Osteoblast (primary cell): ENCODE results near the gene ZFP90. TPM values are rescaled to one million over a fixed set of nuclear protein-coding genes. Genes with fewer than 3 reads are reported as not detected.
A peak's percentile ranks its signal among the peaks of the same experiment; 100 is the strongest.

Source experiments
- DNase-seq: peaks from one replicate; pipeline ENCODE4 v3.0.0; 2011; ENCODE audit warnings: low spot score, mixed read lengths; ENCODE audit not compliant: insufficient read length; ENCODE audit errors: missing footprints
- H2AFZ ChIP-seq: 2 replicates; pipeline ENCODE4 v1.6.0; 2011; ENCODE audit warnings: mild to moderate bottlenecking, low read length
- H3K27ac ChIP-seq: 2 replicates; pipeline ENCODE4 v1.5.1; 2011; ENCODE audit warnings: mild to moderate bottlenecking, low read depth, low read length, moderate library complexity
- H3K27me3 ChIP-seq: 2 replicates; pipeline ENCODE4 v1.6.0; 2012; ENCODE audit warnings: mild to moderate bottlenecking, control low read depth, inconsistent platforms, low read length, moderate library complexity; ENCODE audit not compliant: insufficient read depth
- H3K36me3 ChIP-seq: 2 replicates; pipeline ENCODE4 v1.5.1; 2011; ENCODE audit warnings: mild to moderate bottlenecking, low read length, control low read depth, moderate library complexity; ENCODE audit not compliant: insufficient read depth
- H3K4me1 ChIP-seq: 2 replicates; pipeline ENCODE4 v1.5.1; 2011; ENCODE audit warnings: mild to moderate bottlenecking, low read length, control low read depth, moderate library complexity; ENCODE audit not compliant: insufficient read depth
- H3K4me2 ChIP-seq: 2 replicates; pipeline ENCODE4 v1.6.0; 2011; ENCODE audit warnings: mild to moderate bottlenecking, low read length; ENCODE audit not compliant: insufficient read depth
- H3K4me3 ChIP-seq: fragments of 200-600 bp; sonication (generic); 3 replicates; pipeline ENCODE4 v1.5.1; 2012; ENCODE audit warnings: mild to moderate bottlenecking, low read length, inconsistent platforms; ENCODE audit not compliant: insufficient read depth
- H3K79me2 ChIP-seq: 2 replicates; pipeline ENCODE4 v1.6.0; 2012; ENCODE audit warnings: mild to moderate bottlenecking, low read length, control low read depth, inconsistent platforms; ENCODE audit not compliant: insufficient read depth
- H3K9me3 ChIP-seq: 2 replicates; pipeline ENCODE4 v1.5.1; 2011; ENCODE audit warnings: low read depth, low read length, control low read depth
- H4K20me1 ChIP-seq: 2 replicates; pipeline ENCODE4 v1.6.0; 2012; ENCODE audit warnings: mild to moderate bottlenecking, low read length, control low read depth; ENCODE audit not compliant: insufficient read depth
- total RNA-seq: library from RNA; depleted of rRNA; stranded (reverse); fragments of >200 nt; gene quantifications from 2 replicates; pipeline ENCODE4 v1.2.3, GENCODE V29; 2012
- TF ChIP-seq, protein P1 (sequence below): IDR thresholded peaks from 2 replicates; pipeline ENCODE4 v1.5.1; 2011; ENCODE audit warnings: mild to moderate bottlenecking, low read depth, low read length, moderate library complexity; ENCODE audit errors: extremely low read depth

The ZFP90 gene
- total RNA-seq, 1 donor, result 41.3 TPM

DNA sequence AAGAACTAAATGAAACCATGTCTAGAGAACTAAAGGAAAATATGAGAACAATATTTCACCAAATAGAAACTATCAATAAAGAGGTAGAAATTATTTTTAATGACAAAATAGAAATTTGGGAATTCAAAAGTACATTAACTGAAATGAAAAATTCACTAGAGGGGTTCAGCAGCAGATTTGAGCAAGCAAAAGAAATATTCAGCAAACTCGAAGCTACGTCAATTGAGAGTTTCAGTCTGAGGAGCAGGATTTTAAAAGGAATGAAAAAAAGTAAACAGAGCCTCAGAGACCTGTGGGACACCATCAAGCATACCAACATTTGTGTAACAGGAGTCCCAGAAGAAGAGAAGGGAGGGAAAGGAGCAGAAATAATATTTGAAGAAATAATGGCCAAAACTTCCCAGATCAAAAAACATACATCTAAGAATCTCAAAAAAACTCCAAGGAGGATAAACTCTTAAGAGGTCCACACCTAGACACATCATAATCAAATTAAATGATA, 38.3 kb downstream of the ZFP90 start:
- no peak overlapping the region for H3K27ac ChIP-seq
- peaks cover 13% of the 10 kb centered on the region for H3K9me3 ChIP-seq

GRCh38 chr16:68590201-68590994, 51.3 kb downstream of the ZFP90 start:
- Histone ChIP-seq H2AFZ (peak overlapping the region; percentile 84), H3K4me1 (no peaks in the 10 kb centered on the region), H3K9me3 (no peaks in the 10 kb centered on the region), H4K20me1 (no peaks in the 10 kb centered on the region), H3K27ac (no peak overlapping the region), H3K79me2 (no peaks in the 10 kb centered on the region), H3K27me3 (no peaks in the 10 kb centered on the region), H3K36me3 (no peaks in the 10 kb centered on the region), H3K4me3 (peak overlapping the region; percentile 56), H3K4me2 (peak overlapping the region; percentile 85)
- DNase-seq, result peak; percentile 94
- TF ChIP-seq, protein P1, sequence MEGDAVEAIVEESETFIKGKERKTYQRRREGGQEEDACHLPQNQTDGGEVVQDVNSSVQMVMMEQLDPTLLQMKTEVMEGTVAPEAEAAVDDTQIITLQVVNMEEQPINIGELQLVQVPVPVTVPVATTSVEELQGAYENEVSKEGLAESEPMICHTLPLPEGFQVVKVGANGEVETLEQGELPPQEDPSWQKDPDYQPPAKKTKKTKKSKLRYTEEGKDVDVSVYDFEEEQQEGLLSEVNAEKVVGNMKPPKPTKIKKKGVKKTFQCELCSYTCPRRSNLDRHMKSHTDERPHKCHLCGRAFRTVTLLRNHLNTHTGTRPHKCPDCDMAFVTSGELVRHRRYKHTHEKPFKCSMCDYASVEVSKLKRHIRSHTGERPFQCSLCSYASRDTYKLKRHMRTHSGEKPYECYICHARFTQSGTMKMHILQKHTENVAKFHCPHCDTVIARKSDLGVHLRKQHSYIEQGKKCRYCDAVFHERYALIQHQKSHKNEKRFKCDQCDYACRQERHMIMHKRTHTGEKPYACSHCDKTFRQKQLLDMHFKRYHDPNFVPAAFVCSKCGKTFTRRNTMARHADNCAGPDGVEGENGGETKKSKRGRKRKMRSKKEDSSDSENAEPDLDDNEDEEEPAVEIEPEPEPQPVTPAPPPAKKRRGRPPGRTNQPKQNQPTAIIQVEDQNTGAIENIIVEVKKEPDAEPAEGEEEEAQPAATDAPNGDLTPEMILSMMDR, result peak; percentile 73

More for the DNA sequence above, 38.3 kb downstream of the ZFP90 start:
- no peaks in the 10 kb centered on the region for H3K36me3 ChIP-seq
- no peak overlapping the region for H3K4me3 ChIP-seq
- no peak for DNase-seq
- H4K20me1 ChIP-seq, result no peaks in the 10 kb centered on the region
- no peak overlapping the region for H3K4me2 ChIP-seq
- no peaks in the 10 kb centered on the region for H3K4me1 ChIP-seq
- H3K27me3 ChIP-seq, result no peaks in the 10 kb centered on the region
- H3K79me2 ChIP-seq, result no peaks in the 10 kb centered on the region
- TF ChIP-seq, protein P1, result no peak
- no peak overlapping the region for H2AFZ ChIP-seq

GRCh38 chr16:68592466-68593337, 53.6 kb downstream of the ZFP90 start:
- no peaks in the 10 kb centered on the region for H4K20me1 ChIP-seq
- H3K27ac ChIP-seq, result no peak overlapping the region
- H2AFZ ChIP-seq, result no peak overlapping the region
- H3K4me2 ChIP-seq, result no peak overlapping the region
- no peak for DNase-seq
- H3K36me3 ChIP-seq, result no peaks in the 10 kb centered on the region
- no peaks in the 10 kb centered on the region for H3K4me1 ChIP-seq
- H3K9me3 ChIP-seq, result no peaks in the 10 kb centered on the region
- H3K4me3 ChIP-seq, result no peak overlapping the region
- no peaks in the 10 kb centered on the region for H3K79me2 ChIP-seq
- no peaks in the 10 kb centered on the region for H3K27me3 ChIP-seq
- TF ChIP-seq, protein P1, result peak; percentile 36

GRCh38 chr16:68596266-68596665, 57.2 kb downstream of the ZFP90 start:
- no peak for DNase-seq
- Histone ChIP-seq H3K4me1 (no peaks in the 10 kb centered on the region), H3K27me3 (no peaks in the 10 kb centered on the region), H4K20me1 (no peaks in the 10 kb centered on the region), H3K27ac (no peak overlapping the region), H3K9me3 (no peaks in the 10 kb centered on the region), H3K36me3 (no peaks in the 10 kb centered on the region), H2AFZ (no peak overlapping the region), H3K4me2 (no peak overlapping the region), H3K79me2 (no peaks in the 10 kb centered on the region), H3K4me3 (no peak overlapping the region)
- TF ChIP-seq, protein P1, result no peak
